Neural cell (in vitro differentiated cells): Measurements from ENCODE around the gene NDOR1. TPM values are rescaled to one million over a fixed set of nuclear protein-coding genes. Genes with fewer than 3 reads are reported as not detected.
A peak's percentile ranks its signal among the peaks of the same experiment; 100 is the strongest.

ENCODE experiments used
- H2AFZ ChIP-seq: fragments of 200-600, 300-800 bp; sonication (generic), shearing (Covaris generic); 2 replicates; pipeline ENCODE4 v1.6.0; 2014; ENCODE audit warnings: low read depth, mild to moderate bottlenecking, antibody characterized with exemption, low read length, moderate library complexity
- H3F3A ChIP-seq: fragments of 200-600 bp; shearing (Covaris generic); 2 replicates; pipeline ENCODE4 v1.6.1; 2016; ENCODE audit warnings: mild to moderate bottlenecking, moderate library complexity, mixed read lengths, antibody characterized with exemption, low read length; ENCODE audit not compliant: insufficient read depth, poor library complexity, severe bottlenecking
- H3K27ac ChIP-seq: fragments of 200-600, 300-800 bp; sonication (generic), shearing (Covaris generic); 2 replicates; pipeline ENCODE4 v1.5.1; 2014; ENCODE audit warnings: mild to moderate bottlenecking, low read length, moderate library complexity
- H3K27me3 ChIP-seq: fragments of 300-800, 200-600 bp; sonication (generic), shearing (Covaris generic); 2 replicates; pipeline ENCODE4 v1.6.0; 2014; ENCODE audit warnings: mild to moderate bottlenecking, low read depth, low read length, moderate library complexity; ENCODE audit not compliant: insufficient read depth
- H3K36me3 ChIP-seq: fragments of 300-800, 200-600 bp; sonication (generic), shearing (Covaris generic); 2 replicates; pipeline ENCODE4 v1.5.1; 2014; ENCODE audit warnings: mild to moderate bottlenecking, antibody characterized with exemption, low read length, moderate library complexity; ENCODE audit not compliant: insufficient read depth
- H3K4me2 ChIP-seq: fragments of 300-800, 200-600 bp; sonication (generic), shearing (Covaris generic); 2 replicates; pipeline ENCODE4 v1.6.0; 2014; ENCODE audit warnings: mild to moderate bottlenecking, low read length
- H3K4me3 ChIP-seq: fragments of 300-800, 200-600 bp; sonication (generic), shearing (Covaris generic); 2 replicates; pipeline ENCODE4 v1.5.1; 2014; ENCODE audit warnings: mild to moderate bottlenecking, low read length, moderate library complexity
- H3K79me2 ChIP-seq: fragments of 200-600 bp; shearing (Covaris generic); replicated peaks from 2 replicates; pipeline ENCODE4 v1.6.0; 2014; ENCODE audit warnings: mild to moderate bottlenecking, low read length, moderate library complexity; ENCODE audit not compliant: insufficient read depth
- H3K9ac ChIP-seq: fragments of 300-800, 200-600 bp; sonication (generic), shearing (Covaris generic); 2 replicates; pipeline ENCODE4 v1.6.1; 2016; ENCODE audit warnings: mild to moderate bottlenecking, low read length, mixed read lengths
- H3K9me2 ChIP-seq: fragments of 200-600 bp; shearing (Covaris generic); 2 replicates; pipeline ENCODE4 v1.6.1; 2016; ENCODE audit warnings: mild to moderate bottlenecking, low read length, mixed read lengths; ENCODE audit not compliant: insufficient read depth
- H3K9me3 ChIP-seq: fragments of 200-600, 300-800 bp; sonication (generic), shearing (Covaris generic); 2 replicates; pipeline ENCODE4 v1.6.1; 2016; ENCODE audit warnings: mild to moderate bottlenecking, mixed run types, low read length, moderate library complexity, mixed read lengths
- H4K20me1 ChIP-seq: fragments of 200-600 bp; shearing (Covaris generic); 2 replicates; pipeline ENCODE4 v1.6.1; 2016; ENCODE audit warnings: mild to moderate bottlenecking, mixed run types; ENCODE audit not compliant: insufficient read depth
- CTCF ChIP-seq: fragments of 450-650 bp; IDR thresholded peaks from 2 replicates; pipeline ENCODE4 v1.5.1; 2014; ENCODE audit warnings: antibody characterized with exemption, mild to moderate bottlenecking, moderate library complexity; ENCODE audit not compliant: poor library complexity, severe bottlenecking
- EP300 ChIP-seq: fragments of 450-650 bp; conservative IDR thresholded peaks from 2 replicates; pipeline ENCODE4 v1.6.1; 2014; ENCODE audit warnings: antibody characterized with exemption, mild to moderate bottlenecking, moderate library complexity; ENCODE audit not compliant: poor library complexity, severe bottlenecking
- EZH2 ChIP-seq: fragments of 200-600, 300-800 bp; shearing (Covaris generic), sonication (generic); IDR thresholded peaks from 2 replicates; pipeline ENCODE4 v1.6.1; 2014; ENCODE audit warnings: antibody characterized with exemption, low read length, borderline replicate concordance, mild to moderate bottlenecking; ENCODE audit not compliant: insufficient read depth, poor library complexity, severe bottlenecking
- MXI1 ChIP-seq: fragments of 450-650 bp; conservative IDR thresholded peaks from 2 replicates; pipeline ENCODE4 v1.6.1; 2014; ENCODE audit warnings: antibody characterized with exemption, mild to moderate bottlenecking; ENCODE audit not compliant: poor library complexity, severe bottlenecking
- POLR2AphosphoS5 ChIP-seq: IDR thresholded peaks from 2 replicates; pipeline ENCODE4 v1.6.1; 2012
- RAD21 ChIP-seq: fragments of 450-650 bp; conservative IDR thresholded peaks from 2 replicates; pipeline ENCODE4 v1.6.1; 2014; ENCODE audit warnings: antibody characterized with exemption, mild to moderate bottlenecking, moderate library complexity
- REST ChIP-seq: IDR thresholded peaks from 2 replicates; pipeline ENCODE4 v1.6.1; 2012; ENCODE audit warnings: borderline replicate concordance
- SMC3 ChIP-seq: fragments of 450-650 bp; conservative IDR thresholded peaks from 2 replicates; pipeline ENCODE4 v1.6.1; 2014; ENCODE audit warnings: antibody characterized with exemption, mild to moderate bottlenecking, moderate library complexity; ENCODE audit not compliant: poor library complexity
- TAF1 ChIP-seq: IDR thresholded peaks from 2 replicates; pipeline ENCODE4 v1.6.1; 2012; ENCODE audit warnings: low read depth
- polyA plus RNA-seq: library from polyadenylated mRNA; depleted of rRNA; stranded (reverse); fragments of >200 nt; gene quantifications from 2 replicates; pipeline ENCODE4 v1.2.3, GENCODE V29; 2014

NDOR1 gene
- polyA plus RNA-seq, 1 donor from 2014 or later: 18.2 TPM

DNA sequence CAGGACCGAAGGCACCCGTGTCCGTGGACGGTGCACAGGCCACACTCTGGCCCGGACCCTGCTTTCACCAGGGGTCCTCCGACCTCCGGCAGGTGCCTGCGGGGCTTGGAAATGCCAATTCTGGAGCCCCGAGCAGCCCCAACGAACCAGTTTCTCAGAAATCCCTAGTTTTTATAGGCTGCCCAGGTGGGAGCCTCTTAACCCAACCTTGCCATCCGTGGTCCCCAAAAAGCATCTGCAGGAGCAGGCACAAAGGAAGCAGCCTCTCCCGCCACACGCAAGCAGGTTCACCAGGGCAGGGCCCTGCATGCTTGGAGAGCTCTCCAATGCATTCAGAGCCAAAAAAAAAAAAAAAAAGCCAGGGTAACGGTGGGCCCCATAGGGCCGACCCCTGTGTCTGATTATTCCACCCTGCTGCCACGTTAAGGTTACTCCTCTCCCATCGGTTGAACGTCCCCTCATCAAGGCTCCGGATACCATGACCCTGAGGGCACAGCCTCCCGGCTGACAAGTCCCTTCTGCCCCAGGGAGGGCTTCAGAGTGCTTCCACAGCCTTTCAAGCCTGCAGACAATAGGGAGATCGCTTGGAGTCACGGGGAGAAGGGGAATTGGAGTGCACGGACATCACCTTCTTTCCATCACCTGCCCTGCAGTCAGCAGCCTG lies 4.2 kb upstream of the NDOR1 start:
- TF ChIP-seq RAD21 (no peak), REST (no peak)
- H4K20me1 ChIP-seq: no peaks in the 10 kb centered on the region
- peak overlapping the region; percentile 96 for H3K4me2 ChIP-seq
- peak overlapping the region; percentile 51 for H2AFZ ChIP-seq
- no peaks in the 10 kb centered on the region for H3K9me3 ChIP-seq
- H3K9me2 ChIP-seq: no peaks in the 10 kb centered on the region
- H3K36me3 ChIP-seq: no peaks in the 10 kb centered on the region
- H3K79me2 ChIP-seq: peaks cover 27% of the 10 kb centered on the region
- peak overlapping the region; percentile 70 for H3K9ac ChIP-seq
- no peaks in the 10 kb centered on the region for H3K27me3 ChIP-seq
- no peaks in the 10 kb centered on the region for H3F3A ChIP-seq
- peak overlapping the region; percentile 86 for H3K4me3 ChIP-seq
- H3K27ac ChIP-seq: peak overlapping the region; percentile 49

DNA sequence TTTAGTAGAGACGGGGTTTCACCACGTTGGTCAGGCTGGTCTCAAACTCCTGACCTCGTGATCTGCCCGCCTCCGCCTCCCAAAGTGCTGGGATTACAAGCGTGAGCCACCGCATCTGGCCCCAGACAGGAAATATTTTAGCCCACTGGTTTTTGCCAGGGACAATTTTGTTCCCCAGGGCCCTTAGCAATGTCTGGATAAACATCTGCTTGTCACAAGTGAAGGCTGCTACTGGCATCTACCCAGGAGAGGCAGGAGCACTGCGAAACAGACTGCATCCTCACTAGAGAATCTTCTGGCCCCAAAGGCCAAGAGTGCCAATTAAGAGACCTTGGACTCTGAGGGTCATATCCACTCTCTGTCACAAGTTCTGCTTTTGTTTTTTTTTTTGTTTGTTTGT lies 2.5 kb upstream of the NDOR1 start:
- Histone ChIP-seq H3K4me3 (no peak overlapping the region), H3K27me3 (no peaks in the 10 kb centered on the region), H3K9me2 (no peaks in the 10 kb centered on the region), H3K4me2 (no peak overlapping the region), H4K20me1 (no peaks in the 10 kb centered on the region), H3K79me2 (peaks cover 31% of the 10 kb centered on the region), H3K36me3 (no peaks in the 10 kb centered on the region), H3K9ac (no peak overlapping the region), H3K9me3 (no peaks in the 10 kb centered on the region), H2AFZ (no peak overlapping the region), H3F3A (no peaks in the 10 kb centered on the region), H3K27ac (no peak overlapping the region)
- TF ChIP-seq EP300: no peak
- no peak for TF ChIP-seq REST
- no peak for TF ChIP-seq EZH2
- no peak for TF ChIP-seq TAF1
- no peak for TF ChIP-seq RAD21
- TF ChIP-seq MXI1: no peak
- no peak for TF ChIP-seq POLR2AphosphoS5
- no peak for TF ChIP-seq SMC3
- TF ChIP-seq CTCF: no peak
